Activated CD4-positive, alpha-beta T cell treated with anti-CD3 and anti-CD28 coated beads, Interleukin-2, amount 50 U/mL, for 24 hours (primary cell): ENCODE results near the gene SLC8A1.

Experiments
- DNase-seq, 2 donors: peaks; one replicate each; pipeline ENCODE4 v3.0.0-alpha.2; 2020; ENCODE audit warnings: low read depth in 1 of 2, low spot score in 1 of 2

SLC8A1 gene

GRCh38 chr2:40164736-40165508, 287.0 kb downstream of the SLC8A1 start:
- no peak for DNase-seq

GRCh38 chr2:40161986-40162385, 289.9 kb downstream of the SLC8A1 start:
- no peak for DNase-seq

- DNase-seq = no peak
These were observed 291.1 kb downstream of the SLC8A1 start for GRCh38 chr2:40160751-40161218.

- DNase-seq = no peak
These were observed 292.6 kb downstream of the SLC8A1 start for GRCh38 chr2:40159333-40159732.

- DNase-seq = no peak
These were observed 293.1 kb downstream of the SLC8A1 start for GRCh38 chr2:40158781-40159180.

GRCh38 chr2:40155728-40156127, 296.2 kb downstream of the SLC8A1 start:
- no peak for DNase-seq

- DNase-seq = no peak
These were observed 301.6 kb downstream of the SLC8A1 start for GRCh38 chr2:40150266-40150665.

GRCh38 chr2:40148334-40148733, 303.6 kb downstream of the SLC8A1 start:
- DNase-seq = no peak

- DNase-seq = no peak
These were observed 304.5 kb downstream of the SLC8A1 start for GRCh38 chr2:40147360-40147759.

- DNase-seq = no peak
These were observed 307.9 kb downstream of the SLC8A1 start for GRCh38 chr2:40144022-40144421.

- DNase-seq = no peak
These were observed 313.6 kb downstream of the SLC8A1 start for GRCh38 chr2:40138314-40138713.

- no peak for DNase-seq
These were observed 320.7 kb downstream of the SLC8A1 start for GRCh38 chr2:40131081-40131704.

GRCh38 chr2:40130251-40130994, 321.5 kb downstream of the SLC8A1 start:
- no peak for DNase-seq

- no peak for DNase-seq
These were observed 322.2 kb downstream of the SLC8A1 start for GRCh38 chr2:40129725-40130124.

- DNase-seq = no peak
These were observed 323.1 kb downstream of the SLC8A1 start for GRCh38 chr2:40128796-40129195.

GRCh38 chr2:40127890-40128557, 323.9 kb downstream of the SLC8A1 start:
- DNase-seq = no peak

- no peak for DNase-seq
These were observed 324.7 kb downstream of the SLC8A1 start for GRCh38 chr2:40127146-40127545.

- no peak for DNase-seq
These were observed 325.9 kb downstream of the SLC8A1 start for GRCh38 chr2:40126006-40126405.

GRCh38 chr2:40123746-40124145, 328.1 kb downstream of the SLC8A1 start:
- no peak for DNase-seq

GRCh38 chr2:40123326-40123725, 328.6 kb downstream of the SLC8A1 start:
- DNase-seq = no peak

GRCh38 chr2:40120957-40121356, 330.9 kb downstream of the SLC8A1 start:
- no peak for DNase-seq
